ENCODE data around the gene H2AZ2. TPM values are rescaled to one million over a fixed set of nuclear protein-coding genes. Genes with fewer than 3 reads are reported as not detected.
"Not testable (repeated sequence)": the region's sequence is repeated elsewhere in the genome, so short reads cannot be mapped to it uniquely, and the experiment has no call there.

H2AZ2 gene
- total and polyA plus RNA-seq, 2 donors (not counting 1 experiment from before 2014, with no cell fraction given), result 55.3 to 129 TPM

DNA sequence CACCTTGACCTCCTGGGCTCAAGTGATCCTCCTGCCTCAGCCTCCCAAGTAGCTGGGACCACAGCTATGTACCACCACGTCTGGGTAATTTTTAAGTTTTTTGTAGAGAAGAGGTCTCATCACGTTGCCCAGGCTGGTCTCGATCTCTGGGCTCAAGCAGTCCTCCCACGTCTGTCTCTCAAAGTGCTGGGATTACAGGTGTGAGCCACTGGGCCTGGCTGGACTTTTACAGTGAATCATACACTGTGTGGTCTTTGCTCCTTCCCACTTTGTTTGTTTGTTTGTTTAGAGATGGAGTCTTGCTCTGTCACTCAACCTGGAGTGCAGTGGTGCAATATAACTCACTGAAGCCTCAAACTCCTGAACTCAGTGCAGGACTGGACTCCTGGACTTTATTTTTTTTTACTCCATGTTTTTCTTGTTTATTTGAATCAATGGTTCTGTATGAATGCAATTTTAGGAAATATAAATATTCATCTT, 38.9 kb downstream of the H2AZ2 start:
- no peaks in the 10 kb centered on the region for H3K79me2 ChIP-seq (ENCODE audit: control insufficient read depth, insufficient read depth, low read length)
- H3K36me3 ChIP-seq (replicated peaks in 1 of 2; ENCODE audit: control extremely low read depth in 1 of 2, control insufficient read depth in 1 of 2, extremely low read depth in 1 of 2, insufficient read depth in 2 of 2, low read length in 1 of 2), result peaks cover 0 to 5% of the 10 kb centered on the region in 2 experiments
- no peaks in the 10 kb centered on the region for H3K9me3 Mint-ChIP-seq (ENCODE audit: insufficient read depth)
- ChIA-PET POLR2A (interaction anchor here (0.6 to 1.6 kb wide), 2 partner anchors 10 to 137 kb away, joined by 4 to 5 read pairs; no protein-coding TSS in a partner anchor), CTCF (no interaction called here)
- DNase-seq (no peak), ATAC-seq (ENCODE audit: low read depth) (no peak)
- WGBS (ENCODE audit: insufficient coverage), result 100% methylated on average over 4 of the region's 4 CpGs
- no peaks in the 10 kb centered on the region for H3K4me1 Mint-ChIP-seq
- H3K9ac ChIP-seq (ENCODE audit: low read length), result no peak overlapping the region
- no peak overlapping the region for H3K27ac ChIP-seq (ENCODE audit: low read length in 2 of 2)
- no peaks in the 10 kb centered on the region for H3K4me1 ChIP-seq (ENCODE audit: control insufficient read depth in 2 of 2, insufficient read depth in 2 of 2, low read length in 2 of 2)
- H3K4me2 ChIP-seq (replicated peaks; ENCODE audit: low read depth, low read length, poor library complexity, severe bottlenecking), result no peak overlapping the region
- no peaks in the 10 kb centered on the region for H3K9me3 ChIP-seq (ENCODE audit: control extremely low read depth in 1 of 3, control insufficient read depth in 2 of 3, insufficient read depth in 1 of 3, low read length in 2 of 3)
- no peak for TF ChIP-seq EZH2 (IDR thresholded peaks at IDR 0.05; ENCODE audit: borderline replicate concordance, insufficient read depth, low read depth, low read length, poor library complexity, severe bottlenecking)
- TF ChIP-seq, protein P1, sequence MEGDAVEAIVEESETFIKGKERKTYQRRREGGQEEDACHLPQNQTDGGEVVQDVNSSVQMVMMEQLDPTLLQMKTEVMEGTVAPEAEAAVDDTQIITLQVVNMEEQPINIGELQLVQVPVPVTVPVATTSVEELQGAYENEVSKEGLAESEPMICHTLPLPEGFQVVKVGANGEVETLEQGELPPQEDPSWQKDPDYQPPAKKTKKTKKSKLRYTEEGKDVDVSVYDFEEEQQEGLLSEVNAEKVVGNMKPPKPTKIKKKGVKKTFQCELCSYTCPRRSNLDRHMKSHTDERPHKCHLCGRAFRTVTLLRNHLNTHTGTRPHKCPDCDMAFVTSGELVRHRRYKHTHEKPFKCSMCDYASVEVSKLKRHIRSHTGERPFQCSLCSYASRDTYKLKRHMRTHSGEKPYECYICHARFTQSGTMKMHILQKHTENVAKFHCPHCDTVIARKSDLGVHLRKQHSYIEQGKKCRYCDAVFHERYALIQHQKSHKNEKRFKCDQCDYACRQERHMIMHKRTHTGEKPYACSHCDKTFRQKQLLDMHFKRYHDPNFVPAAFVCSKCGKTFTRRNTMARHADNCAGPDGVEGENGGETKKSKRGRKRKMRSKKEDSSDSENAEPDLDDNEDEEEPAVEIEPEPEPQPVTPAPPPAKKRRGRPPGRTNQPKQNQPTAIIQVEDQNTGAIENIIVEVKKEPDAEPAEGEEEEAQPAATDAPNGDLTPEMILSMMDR (IDR thresholded peaks at IDR 0.05), result no peak
- H3K4me3 Mint-ChIP-seq, result no peak overlapping the region
- H3K4me3 ChIP-seq (ENCODE audit: control extremely low read depth in 1 of 5, extremely low read depth in 1 of 5, insufficient read depth in 1 of 5, low read depth in 2 of 5, low read length in 4 of 5), result no peak overlapping the region
- no peak overlapping the region for H3K27ac Mint-ChIP-seq
- H2AFZ ChIP-seq (ENCODE audit: insufficient read depth, low read depth, low read length, poor library complexity, severe bottlenecking), result no peak overlapping the region
- no peaks in the 10 kb centered on the region for H4K20me1 ChIP-seq (ENCODE audit: control insufficient read depth, insufficient read depth, low read length, poor library complexity, severe bottlenecking)
- H3K27me3 ChIP-seq (replicated peaks in 1 of 4; ENCODE audit: control extremely low read depth in 1 of 4, control insufficient read depth in 3 of 4, insufficient read depth in 4 of 4, low read length in 3 of 4), result no peaks in the 10 kb centered on the region
- no peaks in the 10 kb centered on the region for H3K27me3 Mint-ChIP-seq
- intact Hi-C loops (cut with micrococcal nuclease), result no loop called here

DNA sequence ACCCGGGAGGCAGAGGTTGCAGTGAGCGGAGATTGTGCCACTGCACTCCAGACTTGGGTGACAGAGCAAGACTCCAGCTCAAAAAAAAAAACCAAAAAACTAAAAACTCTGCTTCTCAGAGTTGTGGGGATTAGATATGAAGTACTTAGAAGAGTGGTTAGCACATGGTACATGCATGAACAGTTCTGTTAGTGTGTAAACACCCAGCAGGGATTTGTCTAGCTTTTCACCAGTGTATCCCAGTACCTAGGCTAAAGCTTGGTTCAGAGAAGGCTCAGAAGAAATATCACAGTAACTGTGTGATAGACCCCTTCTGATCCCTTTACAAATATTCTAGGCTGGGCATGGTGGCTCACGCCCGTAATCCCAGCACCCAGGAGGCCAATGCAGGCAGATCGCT, 41.9 kb downstream of the H2AZ2 start:
- Histone ChIP-seq H3K4me3 (ENCODE audit: control extremely low read depth in 1 of 5, extremely low read depth in 1 of 5, insufficient read depth in 1 of 5, low read depth in 2 of 5, low read length in 4 of 5) (no peak overlapping the region), H3K4me2 (replicated peaks; ENCODE audit: low read depth, low read length, poor library complexity, severe bottlenecking) (no peak overlapping the region), H2AFZ (ENCODE audit: insufficient read depth, low read depth, low read length, poor library complexity, severe bottlenecking) (no peak overlapping the region), H3K9ac (ENCODE audit: low read length) (no peak overlapping the region), H3K4me1 (ENCODE audit: control insufficient read depth in 2 of 2, insufficient read depth in 2 of 2, low read length in 2 of 2) (no peaks in the 10 kb centered on the region), H3K27me3 (replicated peaks in 1 of 4; ENCODE audit: control extremely low read depth in 1 of 4, control insufficient read depth in 3 of 4, insufficient read depth in 4 of 4, low read length in 3 of 4) (no peaks in the 10 kb centered on the region), H3K9me3 (ENCODE audit: control extremely low read depth in 1 of 3, control insufficient read depth in 2 of 3, insufficient read depth in 1 of 3, low read length in 2 of 3) (no peaks in the 10 kb centered on the region), H3K79me2 (ENCODE audit: control insufficient read depth, insufficient read depth, low read length) (no peaks in the 10 kb centered on the region), H4K20me1 (ENCODE audit: control insufficient read depth, insufficient read depth, low read length, poor library complexity, severe bottlenecking) (peaks cover 20% of the 10 kb centered on the region), H3K36me3 (replicated peaks in 1 of 2; ENCODE audit: control extremely low read depth in 1 of 2, control insufficient read depth in 1 of 2, extremely low read depth in 1 of 2, insufficient read depth in 2 of 2, low read length in 1 of 2) (peaks cover 6 to 29% of the 10 kb centered on the region in 2 experiments), H3K27ac (ENCODE audit: low read length in 2 of 2) (no peak overlapping the region)
- ATAC-seq (ENCODE audit: low read depth) (no peak), DNase-seq (no peak)
- H3K4me1 Mint-ChIP-seq, result peaks cover 2% of the 10 kb centered on the region
- CTCF ChIA-PET, result interaction anchor here (0.8 to 0.9 kb wide), 2 partner anchors 9 to 115 kb away, joined by 3 to 4 read pairs; no protein-coding TSS in a partner anchor
- POLR2A ChIA-PET, result interaction anchor here (0.6 kb wide), 1 partner anchor 107 kb away, joined by 6 read pairs; no protein-coding TSS in a partner anchor
- intact Hi-C loops (cut with micrococcal nuclease), result no loop called here
- 97% methylated on average over 5 of the region's 5 CpGs for WGBS (ENCODE audit: insufficient coverage)
- H3K27me3 Mint-ChIP-seq, result no peaks in the 10 kb centered on the region
- peak overlapping the region; percentile 20 for H3K27ac Mint-ChIP-seq
- no peak for TF ChIP-seq EZH2 (IDR thresholded peaks at IDR 0.05; ENCODE audit: borderline replicate concordance, insufficient read depth, low read depth, low read length, poor library complexity, severe bottlenecking)
- TF ChIP-seq, protein P1 (IDR thresholded peaks at IDR 0.05), result no peak
- H3K9me3 Mint-ChIP-seq (ENCODE audit: insufficient read depth), result no peaks in the 10 kb centered on the region
- no peak overlapping the region for H3K4me3 Mint-ChIP-seq

DNA sequence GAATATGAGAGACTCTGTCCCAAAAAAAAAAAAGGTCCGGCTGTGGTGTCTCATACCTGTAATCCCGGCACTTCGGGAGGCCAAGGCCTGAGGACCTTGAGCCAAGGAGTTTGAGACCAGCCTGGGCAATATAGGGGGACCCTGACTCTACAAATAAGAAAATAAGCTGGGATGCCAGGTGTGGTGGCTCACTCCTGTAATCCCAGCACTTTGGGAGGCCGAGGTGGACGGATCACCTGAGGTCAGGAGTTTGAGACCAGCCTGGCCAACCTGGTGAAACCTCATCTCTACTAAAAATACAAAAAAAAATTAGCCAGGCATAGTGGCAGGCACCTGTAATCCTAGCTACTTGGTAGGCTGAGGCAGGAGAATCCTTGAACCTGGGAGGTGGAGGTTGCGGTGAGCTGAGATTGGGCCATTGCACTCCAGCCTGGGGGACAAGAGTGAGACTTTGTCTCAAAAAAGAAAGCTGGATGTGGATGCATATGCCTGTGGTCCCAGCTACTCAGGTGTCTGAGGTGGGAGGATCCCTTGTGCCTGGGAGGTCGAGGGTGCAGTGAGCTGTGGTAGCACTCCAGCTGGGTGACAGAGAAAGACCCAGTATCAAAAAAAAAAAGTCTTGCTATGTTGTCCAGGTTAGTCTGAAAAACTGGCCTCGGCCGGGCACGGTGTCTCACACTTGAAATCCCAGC, 43.9 kb downstream of the H2AZ2 start:
- peaks cover 12% of the 10 kb centered on the region for H3K4me1 Mint-ChIP-seq
- intact Hi-C loops (cut with micrococcal nuclease); ATAC-seq (ENCODE audit: low read depth); DNase-seq; H3K9me3 Mint-ChIP-seq (ENCODE audit: insufficient read depth); H3K27me3 ChIP-seq (replicated peaks in 1 of 4; ENCODE audit: control extremely low read depth in 1 of 4, control insufficient read depth in 3 of 4, insufficient read depth in 4 of 4, low read length in 3 of 4); CTCF ChIA-PET; H3K4me3 ChIP-seq (ENCODE audit: control extremely low read depth in 1 of 5, extremely low read depth in 1 of 5, insufficient read depth in 1 of 5, low read depth in 2 of 5, low read length in 4 of 5); H3K27me3 Mint-ChIP-seq; H3K9ac ChIP-seq (ENCODE audit: low read length); H3K4me3 Mint-ChIP-seq; H3K9me3 ChIP-seq (ENCODE audit: control extremely low read depth in 1 of 3, control insufficient read depth in 2 of 3, insufficient read depth in 1 of 3, low read length in 2 of 3); H3K27ac Mint-ChIP-seq; H3K27ac ChIP-seq (ENCODE audit: low read length in 2 of 2); H3K4me1 ChIP-seq (ENCODE audit: control insufficient read depth in 2 of 2, insufficient read depth in 2 of 2, low read length in 2 of 2); H2AFZ ChIP-seq (ENCODE audit: insufficient read depth, low read depth, low read length, poor library complexity, severe bottlenecking); H3K4me2 ChIP-seq (replicated peaks; ENCODE audit: low read depth, low read length, poor library complexity, severe bottlenecking): not testable (repeated sequence)
- Histone ChIP-seq H3K36me3 (replicated peaks in 1 of 2; ENCODE audit: control extremely low read depth in 1 of 2, control insufficient read depth in 1 of 2, extremely low read depth in 1 of 2, insufficient read depth in 2 of 2, low read length in 1 of 2) (peaks cover 13 to 48% of the 10 kb centered on the region in 2 experiments), H3K79me2 (ENCODE audit: control insufficient read depth, insufficient read depth, low read length) (peaks cover 11% of the 10 kb centered on the region), H4K20me1 (ENCODE audit: control insufficient read depth, insufficient read depth, low read length, poor library complexity, severe bottlenecking) (peaks cover 35% of the 10 kb centered on the region)
- WGBS (ENCODE audit: insufficient coverage), result 95% methylated on average over 10 of the region's 10 CpGs
- POLR2A ChIA-PET, result interaction anchor here (0.7 to 0.9 kb wide), 2 partner anchors 36 to 1882 kb away, joined by 3 to 4 read pairs; no protein-coding TSS in a partner anchor

Measured in B cell (primary cell).